ENCODE data around the gene PHC1. TPM values are rescaled to one million over a fixed set of nuclear protein-coding genes. Genes with fewer than 3 reads are reported as not detected.

The PHC1 gene
- total RNA-seq, 2 experiments from 2014 or later, result 20.3 to 21.6 TPM

Other genes with a start within 250 kb of the PHC1 start
- gene RIMKLB, start 216.5 kb upstream of the PHC1 start, total RNA-seq, result 1 to 10 TPM; 7.7 to 8.6 TPM
- not detected for gene A2ML1, start 91.9 kb upstream of the PHC1 start, total RNA-seq
- gene M6PR, start 35.1 kb downstream of the PHC1 start, total RNA-seq, result 100 to 1,000 TPM; 199 to 206 TPM
- gene KLRG1, start 75.0 kb downstream of the PHC1 start, total RNA-seq, result 10 to 100 TPM in 1 of 2 experiments, 1 to 10 TPM in 1; 6.6 to 10.1 TPM
- not detected for gene A2M, start 201.4 kb downstream of the PHC1 start, total RNA-seq

Data from activated CD8-positive, alpha-beta T cell treated with anti-CD3 and anti-CD28 coated beads for 36 hours (primary cell).